RPMI7951 (cell line): ENCODE data around the gene TAS2R31. TPM values are rescaled to one million over a fixed set of nuclear protein-coding genes. Genes with fewer than 3 reads are reported as not detected.

Experiments
- DNase-seq: peaks from one replicate; pipeline ENCODE4 v3.0.0-alpha.2; 2012; ENCODE audit warnings: low read depth
- total RNA-seq: library from RNA; depleted of rRNA; stranded (reverse); fragments of >200 nt; shearing (Covaris generic); gene quantifications from 2 replicates; pipeline ENCODE4 v1.2.3, GENCODE V29; 2014; rRNA removed

Gene TAS2R31
- total RNA-seq, 1 experiment from 2014 or later, result 1.2 TPM

DNA sequence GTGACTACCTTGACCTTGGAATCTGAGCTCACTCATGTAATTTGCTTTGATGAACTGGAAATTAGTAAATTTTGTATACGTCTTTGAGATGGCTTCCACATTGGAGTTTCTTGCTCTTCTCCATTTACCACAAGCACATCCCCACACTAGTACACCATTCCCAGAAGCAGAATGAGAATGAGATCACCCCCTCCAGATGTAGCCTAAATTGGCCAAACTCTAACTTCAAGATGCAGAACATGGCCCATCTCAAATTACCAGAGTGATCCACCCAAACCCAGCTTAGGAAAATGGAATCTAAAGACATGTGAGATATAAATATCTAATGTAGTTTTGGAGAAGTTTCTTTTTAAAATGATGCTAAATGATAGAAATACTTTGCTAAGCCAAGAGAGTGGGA lies 23.6 kb downstream of the TAS2R31 start:
- DNase-seq, result no peak

DNA sequence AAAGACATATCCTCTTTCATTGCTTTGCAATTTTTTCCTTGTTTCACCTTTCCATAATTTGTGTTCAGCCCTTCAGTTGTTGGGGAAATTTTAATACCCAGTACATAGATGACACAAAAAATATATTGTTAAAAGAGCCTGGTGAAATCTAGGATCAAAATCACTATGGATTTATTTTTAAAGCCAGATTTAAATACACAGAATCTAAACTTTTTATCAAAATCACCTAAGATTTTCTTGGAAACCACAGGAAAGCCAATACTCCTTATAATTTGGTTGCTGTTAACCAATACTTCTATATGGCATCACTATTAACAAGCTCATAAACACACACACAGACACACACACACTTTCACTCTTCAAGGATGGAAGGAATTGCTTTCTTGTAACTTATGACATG lies 33.0 kb downstream of the TAS2R31 start, which contains the start of gene TAS2R20:
Gene TAS2R20 (minus strand): TSS at position 101 of the 400 bp plus-strand sequence. CDS start 429 bp downstream, outside the sequence.
- no peak for DNase-seq

DNA sequence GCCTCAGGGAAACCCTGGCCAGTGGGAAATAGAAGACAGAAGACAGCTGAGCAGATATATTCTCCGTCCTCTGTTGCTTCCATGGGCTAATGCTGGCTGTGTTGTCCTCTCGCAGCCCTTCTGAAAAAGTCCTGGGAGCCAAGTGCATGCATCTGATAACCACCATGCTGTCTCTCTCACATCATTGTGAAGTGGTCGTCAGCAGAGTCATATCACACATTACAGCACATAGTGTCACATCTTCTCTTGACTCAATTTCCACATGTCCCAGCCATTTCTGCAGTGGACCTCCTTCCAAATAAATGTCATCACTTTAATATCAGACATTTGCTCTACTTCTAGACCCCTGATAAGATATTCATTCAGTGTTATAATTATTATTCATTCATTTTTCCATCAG lies 36.9 kb downstream of the TAS2R31 start:
- no peak for DNase-seq

DNA sequence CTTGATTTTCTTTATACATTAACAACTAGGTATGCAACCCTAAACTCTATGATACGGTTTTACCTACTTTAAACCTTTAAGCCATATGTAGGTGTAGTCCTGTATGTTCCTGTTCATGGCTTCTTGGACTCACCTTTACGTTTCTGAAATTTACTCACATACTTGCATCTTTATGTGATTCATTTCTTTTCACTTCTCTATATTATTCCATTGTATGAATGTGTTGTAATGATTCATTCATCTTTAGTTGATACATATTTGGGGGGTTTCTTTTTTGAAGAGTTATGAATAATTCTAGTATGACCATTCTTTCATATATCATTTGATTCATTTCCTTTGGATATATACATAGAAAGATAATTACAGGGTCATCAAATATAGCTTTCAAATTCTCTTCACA lies 42.1 kb downstream of the TAS2R31 start:
- no peak for DNase-seq

DNA sequence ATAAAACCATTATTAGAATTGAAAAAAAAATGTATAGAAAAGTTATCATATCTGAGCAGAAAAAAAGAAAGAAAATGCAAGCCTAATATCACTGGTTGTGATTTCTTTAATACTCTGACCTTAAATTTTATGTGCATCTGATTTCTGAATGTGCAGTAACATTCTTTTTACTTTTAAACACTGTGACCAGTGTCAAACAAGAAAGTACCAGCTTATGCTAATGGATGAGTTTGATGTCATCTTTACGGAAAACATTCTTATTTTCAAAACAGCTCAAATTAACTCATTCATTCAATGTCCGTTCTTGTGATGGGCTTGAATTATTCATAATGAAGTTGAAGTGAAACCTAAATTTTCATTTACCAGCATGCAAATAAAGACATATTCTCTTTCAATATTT lies 44.4 kb downstream of the TAS2R31 start, which contains the start of gene TAS2R50:
Gene TAS2R50 (minus strand): TSS at position 101 of the 400 bp plus-strand sequence. CDS start 52 bp downstream, at position 49.
- no peak for DNase-seq

DNA sequence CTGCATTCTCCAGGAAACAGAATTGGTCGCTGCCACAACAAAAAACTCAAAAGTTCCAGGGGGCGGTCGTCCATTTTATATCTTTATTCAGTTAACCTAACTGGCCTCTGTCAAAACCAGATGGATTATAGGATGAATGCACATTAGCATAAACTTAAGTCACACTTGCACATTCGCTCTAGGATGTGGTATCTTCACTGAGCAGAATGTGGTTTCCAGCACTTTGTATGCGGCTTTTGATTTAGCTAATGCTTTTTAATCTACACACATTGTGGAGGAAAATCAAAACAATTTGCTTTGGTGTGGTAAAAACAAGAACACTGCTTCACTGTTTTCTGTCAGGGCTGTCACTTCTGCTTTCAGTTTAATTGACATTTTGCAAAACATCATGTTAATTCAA lies 49.0 kb downstream of the TAS2R31 start:
- no peak for DNase-seq

Other genes with a start within 250 kb of the TAS2R31 start
- not detected in 2 replicates for gene TAS2R7, start 228.8 kb downstream of the TAS2R31 start, total RNA-seq
- 0.20 TPM in 1 of 2 replicates, not detected in the other for gene TAS2R8, start 224.1 kb downstream of the TAS2R31 start, total RNA-seq
- not detected in 2 replicates for gene TAS2R9, start 221.2 kb downstream of the TAS2R31 start, total RNA-seq
- 0.60 and 0.68 TPM in 2 replicates for gene TAS2R10, start 205.0 kb downstream of the TAS2R31 start, total RNA-seq
- 1.3 and 2.2 TPM in 2 replicates for gene PRR4, start 181.9 kb downstream of the TAS2R31 start, total RNA-seq
- gene PRH1, start 147.2 kb downstream of the TAS2R31 start, total RNA-seq, result 3.5 and 10.7 TPM in 2 replicates
- gene TAS2R13, start 121.8 kb downstream of the TAS2R31 start, total RNA-seq, result 0.20 and 0.48 TPM in 2 replicates
- gene PRH2, start 102.2 kb downstream of the TAS2R31 start, total RNA-seq, result not detected in 2 replicates
- gene TAS2R14, start 92.1 kb downstream of the TAS2R31 start, total RNA-seq, result 0.98 and 1.9 TPM in 2 replicates
- 0.20 and 0.24 TPM in 2 replicates for gene TAS2R50, start 44.5 kb downstream of the TAS2R31 start, total RNA-seq
- 0.24 and 0.68 TPM in 2 replicates for gene TAS2R20, start 33.1 kb downstream of the TAS2R31 start, total RNA-seq
- gene TAS2R19, start 8.8 kb downstream of the TAS2R31 start, total RNA-seq, result 0.24 TPM in 1 of 2 replicates, not detected in the other
- not detected in 2 replicates for gene TAS2R46, start 30.9 kb upstream of the TAS2R31 start, total RNA-seq
- 0.36 and 0.39 TPM in 2 replicates for gene TAS2R43, start 60.9 kb upstream of the TAS2R31 start, total RNA-seq
- 0.60 and 0.98 TPM in 2 replicates for gene TAS2R30, start 103.2 kb upstream of the TAS2R31 start, total RNA-seq
- 7.9 and 10.2 TPM in 2 replicates for gene SMIM10L1, start 139.8 kb upstream of the TAS2R31 start, total RNA-seq
- not detected in 2 replicates for gene TAS2R42, start 155.5 kb upstream of the TAS2R31 start, total RNA-seq
- not detected in 2 replicates for gene PRB3, start 238.3 kb upstream of the TAS2R31 start, total RNA-seq